C4-2B (cell line): ENCODE results near the gene ARHGEF1.
A peak's percentile ranks its signal among the peaks of the same experiment; 100 is the strongest.
"Not testable (repeated sequence)": the region's sequence is repeated elsewhere in the genome, so short reads cannot be mapped to it uniquely, and the experiment has no call there.

ENCODE experiments used
- H3K27ac ChIP-seq: fragments of 450-650 bp; 2 replicates; pipeline ENCODE4 v1.5.1; 2017
- ZFX ChIP-seq: fragments of 450-650 bp; IDR thresholded peaks from 2 replicates; pipeline ENCODE4 v1.6.1; 2017
- TF ChIP-seq, protein P1 (sequence below): fragments of 450-650 bp; conservative IDR thresholded peaks from 2 replicates; pipeline ENCODE4 v1.5.1; 2017; ENCODE audit warnings: mild to moderate bottlenecking

The ARHGEF1 gene

DNA sequence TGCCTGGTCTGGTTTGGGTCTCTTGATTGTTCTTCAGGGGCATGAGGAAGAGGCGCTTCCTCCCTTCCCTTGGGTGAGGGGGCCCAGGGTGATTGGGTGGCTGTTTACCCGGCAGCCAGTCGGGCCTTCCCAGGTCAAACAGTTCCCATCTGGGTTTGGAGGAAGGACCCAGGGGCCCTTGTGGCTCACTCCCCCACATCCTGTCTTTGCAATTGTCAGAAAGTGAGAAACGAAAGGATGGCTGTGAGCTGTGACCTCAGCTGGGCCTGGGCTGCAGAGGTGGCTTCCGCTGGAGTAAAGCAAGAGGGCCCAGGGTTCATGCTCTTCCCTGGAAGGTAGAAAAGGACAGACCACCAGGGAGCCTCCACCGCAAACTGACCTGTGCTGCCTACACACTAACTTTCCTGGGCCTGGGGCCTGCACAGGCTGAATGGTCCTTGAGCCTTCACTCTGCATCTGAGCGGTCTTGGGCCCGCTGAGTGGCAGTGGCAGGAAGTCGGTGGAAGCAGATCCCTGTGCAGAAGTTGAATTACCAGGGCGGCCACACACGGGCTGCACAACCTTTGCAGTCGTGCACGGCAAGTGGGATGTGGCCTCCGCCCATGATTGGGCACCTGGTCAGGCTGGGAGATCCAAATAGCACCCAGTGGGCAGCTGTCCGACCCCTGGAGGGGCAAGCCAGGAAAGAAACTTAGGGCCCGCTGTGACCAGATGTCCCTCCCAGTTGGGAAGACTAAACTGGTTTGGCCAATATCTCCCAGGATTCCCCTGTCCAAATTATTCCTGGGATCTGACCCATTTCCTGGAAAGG, 11.2 kb upstream of the ARHGEF1 start:
- TF ChIP-seq ZFX, result no peak
- TF ChIP-seq, protein P1, sequence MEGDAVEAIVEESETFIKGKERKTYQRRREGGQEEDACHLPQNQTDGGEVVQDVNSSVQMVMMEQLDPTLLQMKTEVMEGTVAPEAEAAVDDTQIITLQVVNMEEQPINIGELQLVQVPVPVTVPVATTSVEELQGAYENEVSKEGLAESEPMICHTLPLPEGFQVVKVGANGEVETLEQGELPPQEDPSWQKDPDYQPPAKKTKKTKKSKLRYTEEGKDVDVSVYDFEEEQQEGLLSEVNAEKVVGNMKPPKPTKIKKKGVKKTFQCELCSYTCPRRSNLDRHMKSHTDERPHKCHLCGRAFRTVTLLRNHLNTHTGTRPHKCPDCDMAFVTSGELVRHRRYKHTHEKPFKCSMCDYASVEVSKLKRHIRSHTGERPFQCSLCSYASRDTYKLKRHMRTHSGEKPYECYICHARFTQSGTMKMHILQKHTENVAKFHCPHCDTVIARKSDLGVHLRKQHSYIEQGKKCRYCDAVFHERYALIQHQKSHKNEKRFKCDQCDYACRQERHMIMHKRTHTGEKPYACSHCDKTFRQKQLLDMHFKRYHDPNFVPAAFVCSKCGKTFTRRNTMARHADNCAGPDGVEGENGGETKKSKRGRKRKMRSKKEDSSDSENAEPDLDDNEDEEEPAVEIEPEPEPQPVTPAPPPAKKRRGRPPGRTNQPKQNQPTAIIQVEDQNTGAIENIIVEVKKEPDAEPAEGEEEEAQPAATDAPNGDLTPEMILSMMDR, result no peak
- H3K27ac ChIP-seq, result no peak overlapping the region; the same call in 1 of the 2 replicates

DNA sequence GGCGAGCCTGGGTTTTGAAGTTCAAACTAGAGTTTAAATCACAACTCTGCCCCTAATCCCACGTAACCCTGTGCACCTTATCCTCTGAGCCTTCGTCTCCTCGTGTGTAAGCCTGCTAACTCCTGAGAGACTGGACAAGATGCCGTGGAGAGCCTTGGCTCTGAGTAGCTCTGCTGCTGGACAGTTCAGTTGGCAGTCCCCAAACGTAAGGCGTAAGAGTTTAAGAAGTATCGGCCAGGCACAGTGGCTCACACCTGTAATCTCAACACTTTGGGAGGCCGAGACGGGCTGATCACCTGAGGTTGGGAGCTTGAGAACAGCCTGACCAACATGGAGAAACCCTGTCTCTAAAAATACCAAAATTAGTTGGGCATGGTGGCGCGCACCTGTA, 10.6 kb upstream of the ARHGEF1 start:
- TF ChIP-seq, protein P1, result no peak
- H3K27ac ChIP-seq, result no peak overlapping the region

DNA sequence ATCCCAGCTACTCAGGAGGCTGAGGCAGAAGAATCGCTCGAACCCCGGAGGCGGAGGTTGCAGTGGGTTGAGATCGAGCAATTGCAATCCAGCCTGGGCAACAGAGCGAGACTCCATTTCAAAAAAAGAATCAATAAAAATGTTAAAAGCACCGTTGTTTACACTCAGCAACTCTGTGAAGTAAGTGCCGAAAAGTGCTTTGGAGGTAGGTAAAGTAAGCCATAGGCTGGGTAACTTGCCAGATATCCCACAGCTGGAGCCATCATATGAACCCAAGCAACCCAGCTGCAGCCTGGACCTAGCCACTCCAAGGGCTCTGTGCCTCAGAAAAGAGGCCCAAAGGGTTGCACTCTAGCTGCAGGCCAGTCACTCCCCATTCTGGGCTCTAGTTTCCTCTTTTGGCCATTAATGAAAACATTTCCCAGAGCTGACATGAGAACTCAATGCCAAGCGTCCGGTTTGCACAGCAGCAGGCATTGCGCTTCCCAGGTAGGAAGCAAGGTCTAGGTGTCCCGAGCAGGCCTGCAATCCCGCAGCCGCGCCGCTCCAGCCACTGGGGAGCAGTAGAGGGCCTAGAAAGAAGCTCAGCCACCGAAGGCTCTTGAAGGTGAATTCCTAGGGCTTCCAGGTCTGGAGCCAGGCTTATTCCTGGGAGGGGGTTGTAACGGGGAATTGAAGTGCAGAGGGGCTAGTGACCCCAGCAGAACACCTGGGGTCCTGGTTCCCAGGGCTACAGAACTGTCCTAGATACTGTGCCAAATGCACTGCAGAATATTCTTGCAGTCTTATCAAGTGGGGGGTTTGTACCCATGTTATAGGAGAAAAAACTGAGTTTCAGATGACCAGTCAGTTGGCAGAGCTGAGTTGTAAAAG, 10.0 kb upstream of the ARHGEF1 start:
- TF ChIP-seq, protein P1, result peak; percentile 70
- no peak for TF ChIP-seq ZFX
- no peak overlapping the region for H3K27ac ChIP-seq

DNA sequence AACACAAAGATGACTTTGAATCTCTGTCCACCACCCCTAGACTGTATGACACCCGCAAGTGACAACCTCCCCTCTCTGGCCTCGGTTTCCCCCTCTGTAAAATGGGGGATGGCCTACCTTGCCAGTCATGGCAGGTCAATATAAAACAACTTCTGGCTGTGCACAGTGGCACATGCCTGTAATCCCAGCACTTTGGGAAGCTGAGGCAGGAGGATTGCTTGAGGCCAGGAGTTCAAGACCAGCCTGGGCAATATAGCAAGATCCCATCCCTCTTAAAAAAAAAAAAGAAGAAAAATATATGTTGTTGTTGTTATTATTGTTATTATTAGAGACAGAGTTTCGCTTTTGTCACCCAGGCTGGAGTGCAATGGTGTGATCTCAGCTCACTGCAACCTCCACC, 7.0 kb upstream of the ARHGEF1 start:
- H3K27ac ChIP-seq, result not testable (repeated sequence)

DNA sequence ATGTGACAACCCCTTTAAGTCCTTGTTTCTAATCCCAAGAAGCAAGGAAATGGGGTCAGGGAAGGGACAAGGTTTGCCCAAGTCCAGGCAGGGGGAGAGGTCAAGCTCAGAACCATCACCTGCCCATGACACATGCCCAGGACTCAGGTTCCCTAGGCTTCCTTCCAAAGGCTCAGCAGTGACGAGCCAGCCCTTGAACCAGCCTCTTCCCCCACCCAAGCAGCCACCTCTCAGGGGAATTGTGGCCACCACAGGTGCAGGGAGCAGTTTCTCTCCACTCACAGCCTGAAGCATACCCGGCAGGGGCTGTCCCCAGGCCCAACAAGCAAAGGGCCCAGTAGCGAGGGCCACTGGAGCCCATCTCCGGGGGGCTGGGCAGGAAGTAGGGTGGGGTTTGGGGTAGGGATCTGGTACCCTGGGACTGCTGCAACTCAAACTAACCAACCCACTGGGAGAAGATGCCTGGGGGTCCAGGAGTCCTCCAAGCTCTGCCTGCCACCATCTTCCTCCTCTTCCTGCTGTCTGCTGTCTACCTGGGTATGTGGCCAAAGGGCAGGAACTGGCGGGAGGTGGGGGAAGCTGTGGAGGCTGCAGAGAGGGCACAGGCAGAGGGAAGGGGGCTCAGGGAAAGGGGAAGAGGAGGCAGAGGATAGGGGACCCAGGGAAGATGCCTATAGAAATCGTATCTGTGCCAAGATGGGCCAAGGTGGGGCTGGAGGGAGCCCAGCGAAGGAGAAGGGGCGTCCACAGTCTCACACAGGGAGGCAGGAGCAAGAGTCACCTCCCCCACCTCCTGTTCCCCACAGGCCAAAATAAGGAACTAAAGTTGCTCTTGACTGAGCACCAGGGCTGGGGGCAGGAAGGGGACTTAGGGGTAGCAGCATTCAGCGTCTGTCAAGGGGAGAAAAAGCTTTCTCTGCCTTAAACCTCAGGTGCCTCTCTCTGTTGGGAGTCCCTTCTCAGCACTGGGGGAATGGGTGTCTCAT, 5.8 kb upstream of the ARHGEF1 start, which contains the start of gene CD79A:
Gene CD79A, plus strand, starts transcription at position 433 of the 986 bp plus-strand sequence. Its CDS starts 26 bp downstream, at position 459.
- TF ChIP-seq, protein P1, result no peak
- TF ChIP-seq ZFX, result no peak
- H3K27ac ChIP-seq, result no peak within 1 kb of the TSS

DNA sequence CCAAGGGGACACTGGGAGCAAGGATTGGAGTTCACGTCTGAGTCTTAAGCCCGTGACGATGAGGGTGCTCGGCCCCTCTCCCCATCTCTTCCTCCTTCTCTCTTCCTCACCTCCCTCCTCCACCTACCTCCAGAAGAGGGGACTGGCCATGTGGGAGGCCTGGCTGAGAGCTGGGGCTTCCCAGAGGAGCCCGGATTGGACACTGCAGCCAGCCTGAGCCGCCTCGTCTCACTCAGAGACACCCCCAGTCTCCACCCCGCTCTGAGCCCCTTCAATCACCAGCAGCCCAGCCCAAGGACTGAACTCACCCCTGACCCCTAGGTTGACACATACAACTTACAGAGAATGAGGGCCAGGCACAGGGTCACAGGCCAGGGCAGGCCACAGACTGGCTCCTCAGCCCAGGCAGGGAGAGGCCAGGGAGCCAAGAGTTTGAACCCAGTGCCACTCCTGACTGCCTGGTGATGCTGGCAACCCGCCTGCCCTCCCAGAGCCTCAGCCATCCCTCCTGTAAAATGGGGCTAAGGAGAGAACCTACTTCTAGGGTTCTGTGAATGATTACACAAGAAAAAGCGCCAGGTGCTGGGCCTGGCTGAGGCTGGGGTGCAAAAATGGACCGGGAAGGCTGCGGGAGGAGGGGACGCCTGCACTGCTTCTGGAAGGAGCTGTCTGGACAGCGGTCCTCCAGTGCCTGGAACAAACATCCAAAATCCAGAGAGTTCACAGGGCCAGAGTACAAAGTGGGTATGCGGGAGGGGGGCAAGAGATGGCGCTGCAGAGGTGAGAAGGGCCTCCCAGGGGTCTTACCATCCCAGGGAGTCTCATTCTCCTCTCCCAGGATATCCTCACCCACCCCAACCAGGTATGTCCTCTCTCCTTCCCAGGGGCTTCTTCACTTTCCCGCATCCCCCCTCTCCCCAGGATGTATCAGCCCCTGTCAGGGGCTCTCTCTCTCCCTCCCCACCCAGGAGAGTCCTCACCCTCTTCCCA, 4.8 kb upstream of the ARHGEF1 start:
- no peak overlapping the region for H3K27ac ChIP-seq

More for the DNA sequence above, 4.8 kb upstream of the ARHGEF1 start:
- TF ChIP-seq, protein P1, result no peak
- no peak for TF ChIP-seq ZFX
